ENCODE results near the gene RDH5. TPM values are rescaled to one million over a fixed set of nuclear protein-coding genes. Genes with fewer than 3 reads are reported as not detected.
A peak's percentile ranks its signal among the peaks of the same experiment; 100 is the strongest.

Gene RDH5
- total RNA-seq, 1 donor from 2014 or later = 3.0 TPM

DNA sequence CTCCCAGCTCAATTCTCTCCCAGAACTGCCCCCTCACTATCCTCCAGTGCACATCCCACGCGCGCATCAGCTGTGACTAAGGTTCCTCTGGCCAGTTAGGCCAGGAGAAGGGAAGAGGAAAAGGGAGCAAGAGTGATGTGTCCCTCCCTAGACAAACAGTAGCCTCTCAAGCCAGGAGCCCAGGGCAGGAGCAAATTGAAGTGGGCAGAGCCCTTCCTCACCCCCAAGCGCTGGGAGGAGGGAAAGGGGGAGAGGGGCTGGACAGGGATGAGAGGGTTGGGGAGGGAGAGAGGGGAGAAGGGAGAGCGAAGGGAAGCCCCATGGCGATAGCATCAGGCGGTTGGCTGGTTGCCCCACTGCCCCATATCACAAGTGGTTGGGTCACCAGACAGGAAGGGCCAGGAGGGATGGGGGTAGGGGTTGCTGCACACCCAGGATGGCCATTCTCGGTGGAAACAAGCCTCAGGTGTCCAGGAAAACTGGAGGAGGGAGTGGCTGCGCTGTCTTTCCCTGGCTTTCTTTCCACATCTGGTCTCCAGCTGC is 7.5 kb downstream of the RDH5 start:
- Histone ChIP-seq H3K4me3 (peak overlapping the region; percentile 64), H4K20me1 (ENCODE audit: low read depth) (peaks cover 26% of the 10 kb centered on the region), H3K4me1 (peaks cover 18% of the 10 kb centered on the region), H3K9me3 (ENCODE audit: low read depth) (no peaks in the 10 kb centered on the region), H3F3A (ENCODE audit: low read depth) (peaks cover 51% of the 10 kb centered on the region), H3K27me3 (no peaks in the 10 kb centered on the region), H3K27ac (no peak overlapping the region), H3K4me2 (peak overlapping the region; percentile 90), H3K79me2 (ENCODE audit: low read depth) (peaks cover 23% of the 10 kb centered on the region), H2AFZ (replicated peaks) (no peak overlapping the region), H3K36me3 (no peaks in the 10 kb centered on the region), H3K9ac (peak overlapping the region; percentile 50)
- peaks cover 40% of the 10 kb centered on the region for H3K4me1 Mint-ChIP-seq
- peaks cover 6% of the 10 kb centered on the region for H3K27me3 Mint-ChIP-seq (ENCODE audit: insufficient read depth, low read depth)
- peak overlapping the region; percentile 93 for H3K4me3 Mint-ChIP-seq
- TF ChIP-seq, protein P1, sequence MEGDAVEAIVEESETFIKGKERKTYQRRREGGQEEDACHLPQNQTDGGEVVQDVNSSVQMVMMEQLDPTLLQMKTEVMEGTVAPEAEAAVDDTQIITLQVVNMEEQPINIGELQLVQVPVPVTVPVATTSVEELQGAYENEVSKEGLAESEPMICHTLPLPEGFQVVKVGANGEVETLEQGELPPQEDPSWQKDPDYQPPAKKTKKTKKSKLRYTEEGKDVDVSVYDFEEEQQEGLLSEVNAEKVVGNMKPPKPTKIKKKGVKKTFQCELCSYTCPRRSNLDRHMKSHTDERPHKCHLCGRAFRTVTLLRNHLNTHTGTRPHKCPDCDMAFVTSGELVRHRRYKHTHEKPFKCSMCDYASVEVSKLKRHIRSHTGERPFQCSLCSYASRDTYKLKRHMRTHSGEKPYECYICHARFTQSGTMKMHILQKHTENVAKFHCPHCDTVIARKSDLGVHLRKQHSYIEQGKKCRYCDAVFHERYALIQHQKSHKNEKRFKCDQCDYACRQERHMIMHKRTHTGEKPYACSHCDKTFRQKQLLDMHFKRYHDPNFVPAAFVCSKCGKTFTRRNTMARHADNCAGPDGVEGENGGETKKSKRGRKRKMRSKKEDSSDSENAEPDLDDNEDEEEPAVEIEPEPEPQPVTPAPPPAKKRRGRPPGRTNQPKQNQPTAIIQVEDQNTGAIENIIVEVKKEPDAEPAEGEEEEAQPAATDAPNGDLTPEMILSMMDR (IDR thresholded peaks at IDR 0.05) = no peak
- TF ChIP-seq EZH2phosphoT487 (IDR thresholded peaks at IDR 0.05) (no peak), EZH2 (IDR thresholded peaks at IDR 0.05) (no peak)
- H3K36me3 Mint-ChIP-seq = peaks cover 14% of the 10 kb centered on the region
- H3K27ac Mint-ChIP-seq = peak overlapping the region; percentile 97
- DNase-seq (ENCODE audit: low spot score) = peak; percentile 23
- no peaks in the 10 kb centered on the region for H3K9me3 Mint-ChIP-seq

DNA sequence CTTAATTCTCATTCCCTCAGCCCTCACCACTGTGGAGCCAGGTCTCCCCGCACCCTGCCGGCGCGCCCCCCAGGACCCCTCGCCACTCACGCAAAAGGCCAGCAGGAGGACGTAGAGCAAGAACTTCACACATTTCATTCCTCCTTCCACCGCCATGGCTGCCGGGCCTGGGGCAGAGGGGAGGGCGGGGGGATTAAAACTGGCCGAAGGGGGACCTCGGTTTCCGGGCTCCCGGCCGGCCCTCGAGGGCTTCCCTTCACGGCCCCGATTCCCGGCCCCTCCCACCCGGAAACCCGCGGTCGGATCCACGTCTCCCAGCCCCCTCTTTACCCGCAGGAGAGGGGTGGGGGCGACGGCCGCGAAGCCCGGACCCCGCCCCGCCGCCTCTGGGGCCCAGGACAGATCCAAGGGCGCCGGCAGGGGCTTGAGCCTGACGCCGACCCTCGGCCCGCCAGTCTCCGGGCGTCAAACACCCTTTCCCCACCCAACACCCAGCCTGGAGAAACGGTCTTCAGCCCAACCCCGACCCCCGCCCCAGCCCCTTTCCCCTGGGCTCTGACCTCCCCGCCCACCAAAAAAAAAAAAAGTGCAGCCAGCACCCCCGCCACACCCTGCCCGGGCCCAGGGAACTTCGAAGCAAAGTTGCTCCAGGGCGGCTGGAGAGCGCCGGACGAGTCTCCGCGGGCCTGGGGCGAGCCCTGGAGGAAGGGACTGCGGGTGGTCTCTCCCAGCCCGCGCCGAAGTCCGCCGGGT is 8.2 kb downstream of the RDH5 start:
- Mint-ChIP-seq H3K4me1 (peaks cover 40% of the 10 kb centered on the region), H3K36me3 (peaks cover 14% of the 10 kb centered on the region), H3K4me3 (peak overlapping the region; percentile 93), H3K9me3 (no peaks in the 10 kb centered on the region), H3K27me3 (ENCODE audit: insufficient read depth, low read depth) (peaks cover 6% of the 10 kb centered on the region), H3K27ac (no peak overlapping the region)
- peaks cover 18% of the 10 kb centered on the region for H3K4me1 ChIP-seq
- peaks cover 23% of the 10 kb centered on the region for H3K79me2 ChIP-seq (ENCODE audit: low read depth)
- TF ChIP-seq, protein P1 (IDR thresholded peaks at IDR 0.05) = no peak
- TF ChIP-seq EZH2phosphoT487 (IDR thresholded peaks at IDR 0.05) (no peak), EZH2 (IDR thresholded peaks at IDR 0.05) (no peak)
- no peaks in the 10 kb centered on the region for H3K27me3 ChIP-seq
- no peaks in the 10 kb centered on the region for H3K36me3 ChIP-seq
- peak overlapping the region; percentile 51 for H2AFZ ChIP-seq (replicated peaks)
- H3K9ac ChIP-seq = peak overlapping the region; percentile 50
- peak overlapping the region; percentile 64 for H3K4me3 ChIP-seq
- peak overlapping the region; percentile 90 for H3K4me2 ChIP-seq
- H3F3A ChIP-seq (ENCODE audit: low read depth) = peaks cover 48% of the 10 kb centered on the region
- peaks cover 26% of the 10 kb centered on the region for H4K20me1 ChIP-seq (ENCODE audit: low read depth)
- H3K27ac ChIP-seq = no peak overlapping the region
- H3K9me3 ChIP-seq (ENCODE audit: low read depth) = no peaks in the 10 kb centered on the region
- DNase-seq (ENCODE audit: low spot score) = peak; percentile 65

- Mint-ChIP-seq H3K27ac (peak within 1 kb of the TSS; percentile 82), H3K4me1 (peaks cover 38% of the 10 kb centered on the region), H3K4me3 (peak within 1 kb of the TSS; percentile 93), H3K36me3 (peaks cover 11% of the 10 kb centered on the region), H3K9me3 (no peaks in the 10 kb centered on the region), H3K27me3 (ENCODE audit: insufficient read depth, low read depth) (peaks cover 7% of the 10 kb centered on the region)
- H3F3A ChIP-seq (ENCODE audit: low read depth) = peaks cover 43% of the 10 kb centered on the region
- peak within 1 kb of the TSS; percentile 51 for H2AFZ ChIP-seq (replicated peaks)
- H3K9ac ChIP-seq = peak within 1 kb of the TSS; percentile 50
- H4K20me1 ChIP-seq (ENCODE audit: low read depth) = peaks cover 26% of the 10 kb centered on the region
- H3K27ac ChIP-seq = peak within 1 kb of the TSS; percentile 84
- peaks cover 23% of the 10 kb centered on the region for H3K79me2 ChIP-seq (ENCODE audit: low read depth)
- H3K36me3 ChIP-seq = no peaks in the 10 kb centered on the region
- TF ChIP-seq, protein P1 (IDR thresholded peaks at IDR 0.05) = no peak
- TF ChIP-seq EZH2 (IDR thresholded peaks at IDR 0.05) (no peak), EZH2phosphoT487 (IDR thresholded peaks at IDR 0.05) (no peak)
- no peaks in the 10 kb centered on the region for H3K27me3 ChIP-seq
- H3K4me1 ChIP-seq = peaks cover 18% of the 10 kb centered on the region
- DNase-seq (ENCODE audit: low spot score) = peak; percentile 92
- peak within 1 kb of the TSS; percentile 64 for H3K4me3 ChIP-seq
- H3K4me2 ChIP-seq = peak within 1 kb of the TSS; percentile 90
- H3K9me3 ChIP-seq (ENCODE audit: low read depth) = no peaks in the 10 kb centered on the region
Observed at GRCh38 chr12:55728939-55729818, 9.0 kb downstream of the RDH5 start, which contains the start of gene CD63. CD63 (minus strand) TSS chr12:55729009; CDS start chr12:55728341, 668 bp downstream.

Data from neural progenitor cell (in vitro differentiated cells).